Measurements from ENCODE around the gene FAM193B.
"Not testable (repeated sequence)": the region's sequence is repeated elsewhere in the genome, so short reads cannot be mapped to it uniquely, and the experiment has no call there.

The FAM193B gene

DNA sequence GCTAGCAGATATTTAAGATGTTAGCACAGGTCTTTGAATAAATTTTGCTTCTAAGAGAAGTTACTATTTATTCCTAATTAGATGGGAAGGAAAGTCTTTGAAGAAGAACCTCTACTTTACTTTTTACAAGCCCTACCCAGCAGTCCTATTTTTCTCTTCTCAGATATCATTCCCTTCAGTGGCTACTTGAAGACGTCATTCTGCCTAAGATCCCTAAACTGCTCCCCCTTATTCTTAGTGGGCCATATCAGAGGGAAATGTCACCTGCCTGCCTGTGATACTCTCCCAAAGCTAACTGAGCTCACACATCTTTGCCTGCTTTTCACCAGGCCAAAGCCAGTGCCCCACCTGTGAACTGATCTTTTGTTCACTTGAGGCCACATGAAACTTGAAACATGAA lies 21.1 kb upstream of the FAM193B start:
- H3K4me3 ChIP-seq (ENCODE audit: low read depth, low read length): no peak overlapping the region
- H3K36me3 ChIP-seq (ENCODE audit: control insufficient read depth, insufficient read depth, low read length): no peaks in the 10 kb centered on the region
- no peaks in the 10 kb centered on the region for H3K9me3 ChIP-seq (ENCODE audit: control insufficient read depth, insufficient read depth, low read length)
- H3K4me1 ChIP-seq (ENCODE audit: control insufficient read depth, insufficient read depth, low read length): peaks cover 6% of the 10 kb centered on the region
- H3K27me3 ChIP-seq (ENCODE audit: control insufficient read depth, insufficient read depth, low read length): no peaks in the 10 kb centered on the region
- H3K9ac ChIP-seq (ENCODE audit: low read depth, low read length): no peak overlapping the region

DNA sequence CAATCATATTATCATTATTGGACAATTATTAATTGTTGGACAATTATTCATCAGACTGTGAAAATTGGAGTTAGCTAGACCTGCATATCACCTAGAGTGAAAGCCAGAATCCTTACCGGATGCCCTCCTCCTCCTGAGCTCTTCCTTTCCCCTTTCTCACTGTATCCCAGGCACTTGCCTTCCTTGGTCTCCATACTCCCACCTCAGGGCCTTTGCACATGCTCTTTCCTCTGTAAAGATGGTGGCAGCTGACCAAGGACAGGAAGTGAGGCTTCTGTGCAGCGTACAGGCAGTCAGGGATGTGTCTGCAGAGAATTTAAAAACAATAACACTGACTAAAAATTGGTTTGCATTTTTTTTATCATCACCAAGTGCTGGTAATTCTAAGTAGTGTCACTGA lies 15.5 kb upstream of the FAM193B start:
- Histone ChIP-seq H3K4me3 (ENCODE audit: low read depth, low read length) (no peak overlapping the region), H3K27me3 (ENCODE audit: control insufficient read depth, insufficient read depth, low read length) (no peaks in the 10 kb centered on the region), H3K4me1 (ENCODE audit: control insufficient read depth, insufficient read depth, low read length) (peaks cover 1% of the 10 kb centered on the region), H3K9me3 (ENCODE audit: control insufficient read depth, insufficient read depth, low read length) (no peaks in the 10 kb centered on the region), H3K9ac (ENCODE audit: low read depth, low read length) (no peak overlapping the region), H3K36me3 (ENCODE audit: control insufficient read depth, insufficient read depth, low read length) (no peaks in the 10 kb centered on the region)

- Histone ChIP-seq H3K36me3 (ENCODE audit: control insufficient read depth, insufficient read depth, low read length) (no peaks in the 10 kb centered on the region), H3K9ac (ENCODE audit: low read depth, low read length) (no peak overlapping the region), H3K27me3 (ENCODE audit: control insufficient read depth, insufficient read depth, low read length) (no peaks in the 10 kb centered on the region), H3K4me1 (ENCODE audit: control insufficient read depth, insufficient read depth, low read length) (no peaks in the 10 kb centered on the region), H3K9me3 (ENCODE audit: control insufficient read depth, insufficient read depth, low read length) (no peaks in the 10 kb centered on the region), H3K4me3 (ENCODE audit: low read depth, low read length) (no peak overlapping the region)
Measured at GRCh38 chr5:177568326-177568725, 14.0 kb upstream of the FAM193B start.

- Histone ChIP-seq H3K4me1 (ENCODE audit: control insufficient read depth, insufficient read depth, low read length) (no peaks in the 10 kb centered on the region), H3K9ac (ENCODE audit: low read depth, low read length) (no peak overlapping the region), H3K9me3 (ENCODE audit: control insufficient read depth, insufficient read depth, low read length) (no peaks in the 10 kb centered on the region), H3K27me3 (ENCODE audit: control insufficient read depth, insufficient read depth, low read length) (no peaks in the 10 kb centered on the region), H3K36me3 (ENCODE audit: control insufficient read depth, insufficient read depth, low read length) (no peaks in the 10 kb centered on the region), H3K4me3 (ENCODE audit: low read depth, low read length) (no peak overlapping the region)
Measured at GRCh38 chr5:177565046-177565445, 10.7 kb upstream of the FAM193B start.

DNA sequence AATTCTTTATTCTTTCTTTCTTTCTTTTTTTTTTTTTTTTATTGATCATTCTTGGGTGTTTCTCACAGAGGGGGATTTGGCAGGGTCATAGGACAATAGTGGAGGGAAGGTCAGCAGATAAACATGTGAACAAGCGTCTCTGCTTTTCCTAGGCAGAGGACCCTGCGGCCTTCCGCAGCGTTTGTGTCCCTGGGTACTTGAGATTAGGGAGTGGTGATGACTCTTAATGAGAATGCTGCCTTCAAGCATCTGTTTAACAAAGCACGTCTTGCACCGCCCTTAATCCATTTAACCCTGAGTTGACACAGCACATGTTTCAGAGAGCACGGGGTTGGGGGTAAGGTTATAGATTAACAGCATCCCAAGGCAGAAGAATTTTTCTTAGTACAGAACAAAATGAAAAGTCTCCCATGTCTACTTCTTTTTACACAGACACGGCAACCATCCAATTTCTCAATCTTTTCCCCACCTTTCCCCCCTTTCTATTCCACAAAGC lies 5.1 kb upstream of the FAM193B start:
- H3K4me1 ChIP-seq (ENCODE audit: control insufficient read depth, insufficient read depth, low read length); H3K27me3 ChIP-seq (ENCODE audit: control insufficient read depth, insufficient read depth, low read length): not testable (repeated sequence)

DNA sequence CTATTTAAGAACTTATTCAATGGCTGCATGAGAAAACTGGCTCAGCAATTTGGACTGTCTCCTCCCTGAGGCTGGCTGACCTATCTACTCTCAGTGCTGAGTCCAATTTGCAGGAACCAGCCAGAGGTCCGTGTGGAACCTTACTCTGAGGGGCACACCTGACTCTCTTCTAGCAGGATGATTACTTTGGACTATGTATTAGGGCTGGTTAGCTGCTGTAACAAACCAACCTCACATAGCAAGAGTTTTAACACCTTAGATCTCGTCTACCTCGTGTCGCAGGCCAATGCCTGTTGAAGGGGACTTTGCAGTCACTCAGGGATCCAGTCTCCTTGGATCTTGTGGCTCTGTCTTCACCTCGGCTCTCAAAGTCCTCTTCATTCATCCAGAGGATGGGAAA lies 3.4 kb upstream of the FAM193B start:
- Histone ChIP-seq H3K9ac (ENCODE audit: low read depth, low read length) (no peak overlapping the region), H3K4me3 (ENCODE audit: low read depth, low read length) (no peak overlapping the region), H3K9me3 (ENCODE audit: control insufficient read depth, insufficient read depth, low read length) (no peaks in the 10 kb centered on the region), H3K4me1 (ENCODE audit: control insufficient read depth, insufficient read depth, low read length) (peaks cover 7% of the 10 kb centered on the region), H3K36me3 (ENCODE audit: control insufficient read depth, insufficient read depth, low read length) (no peaks in the 10 kb centered on the region), H3K27me3 (ENCODE audit: control insufficient read depth, insufficient read depth, low read length) (no peaks in the 10 kb centered on the region)

More for the DNA sequence above, 5.1 kb upstream of the FAM193B start:
- H3K36me3 ChIP-seq (ENCODE audit: control insufficient read depth, insufficient read depth, low read length); H3K9me3 ChIP-seq (ENCODE audit: control insufficient read depth, insufficient read depth, low read length); H3K9ac ChIP-seq (ENCODE audit: low read depth, low read length); H3K4me3 ChIP-seq (ENCODE audit: low read depth, low read length): not testable (repeated sequence)

- no peaks in the 10 kb centered on the region for H3K36me3 ChIP-seq (ENCODE audit: control insufficient read depth, insufficient read depth, low read length)
- no peak overlapping the region for H3K9ac ChIP-seq (ENCODE audit: low read depth, low read length)
- no peak overlapping the region for H3K4me3 ChIP-seq (ENCODE audit: low read depth, low read length)
- H3K4me1 ChIP-seq (ENCODE audit: control insufficient read depth, insufficient read depth, low read length): peaks cover 7% of the 10 kb centered on the region
- no peaks in the 10 kb centered on the region for H3K9me3 ChIP-seq (ENCODE audit: control insufficient read depth, insufficient read depth, low read length)
- no peaks in the 10 kb centered on the region for H3K27me3 ChIP-seq (ENCODE audit: control insufficient read depth, insufficient read depth, low read length)
Measured at GRCh38 chr5:177557041-177557647, 2.8 kb upstream of the FAM193B start.

- Histone ChIP-seq H3K9ac (ENCODE audit: low read depth, low read length) (no peak overlapping the region), H3K4me1 (ENCODE audit: control insufficient read depth, insufficient read depth, low read length) (peaks cover 7% of the 10 kb centered on the region), H3K9me3 (ENCODE audit: control insufficient read depth, insufficient read depth, low read length) (no peaks in the 10 kb centered on the region), H3K4me3 (ENCODE audit: low read depth, low read length) (no peak overlapping the region), H3K36me3 (ENCODE audit: control insufficient read depth, insufficient read depth, low read length) (no peaks in the 10 kb centered on the region), H3K27me3 (ENCODE audit: control insufficient read depth, insufficient read depth, low read length) (no peaks in the 10 kb centered on the region)
Measured at GRCh38 chr5:177555665-177556064, 1.3 kb upstream of the FAM193B start.

DNA sequence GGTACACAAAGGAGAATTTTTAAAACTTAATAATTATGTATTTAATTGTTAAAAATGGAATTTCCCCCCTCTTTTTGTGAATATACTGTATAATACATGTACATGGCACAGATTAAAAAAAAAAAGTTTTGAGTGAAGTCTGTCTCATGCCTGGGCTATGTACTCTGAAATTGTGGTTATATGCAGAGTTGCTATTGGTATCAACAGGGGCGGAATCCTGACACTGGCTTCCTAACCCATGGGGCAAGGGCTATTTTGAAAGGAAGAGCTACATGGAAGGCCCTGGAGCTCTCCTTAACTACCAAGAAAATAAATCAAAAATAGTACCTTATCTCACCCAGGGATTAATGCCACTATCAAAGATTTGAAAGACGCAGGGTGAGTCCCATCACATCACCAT lies 865 bp upstream of the FAM193B start:
- H3K9me3 ChIP-seq (ENCODE audit: control insufficient read depth, insufficient read depth, low read length): no peaks in the 10 kb centered on the region
- no peak overlapping the region for H3K9ac ChIP-seq (ENCODE audit: low read depth, low read length)
- no peaks in the 10 kb centered on the region for H3K27me3 ChIP-seq (ENCODE audit: control insufficient read depth, insufficient read depth, low read length)
- no peak overlapping the region for H3K4me3 ChIP-seq (ENCODE audit: low read depth, low read length)
- no peaks in the 10 kb centered on the region for H3K36me3 ChIP-seq (ENCODE audit: control insufficient read depth, insufficient read depth, low read length)
- peaks cover 7% of the 10 kb centered on the region for H3K4me1 ChIP-seq (ENCODE audit: control insufficient read depth, insufficient read depth, low read length)

DNA sequence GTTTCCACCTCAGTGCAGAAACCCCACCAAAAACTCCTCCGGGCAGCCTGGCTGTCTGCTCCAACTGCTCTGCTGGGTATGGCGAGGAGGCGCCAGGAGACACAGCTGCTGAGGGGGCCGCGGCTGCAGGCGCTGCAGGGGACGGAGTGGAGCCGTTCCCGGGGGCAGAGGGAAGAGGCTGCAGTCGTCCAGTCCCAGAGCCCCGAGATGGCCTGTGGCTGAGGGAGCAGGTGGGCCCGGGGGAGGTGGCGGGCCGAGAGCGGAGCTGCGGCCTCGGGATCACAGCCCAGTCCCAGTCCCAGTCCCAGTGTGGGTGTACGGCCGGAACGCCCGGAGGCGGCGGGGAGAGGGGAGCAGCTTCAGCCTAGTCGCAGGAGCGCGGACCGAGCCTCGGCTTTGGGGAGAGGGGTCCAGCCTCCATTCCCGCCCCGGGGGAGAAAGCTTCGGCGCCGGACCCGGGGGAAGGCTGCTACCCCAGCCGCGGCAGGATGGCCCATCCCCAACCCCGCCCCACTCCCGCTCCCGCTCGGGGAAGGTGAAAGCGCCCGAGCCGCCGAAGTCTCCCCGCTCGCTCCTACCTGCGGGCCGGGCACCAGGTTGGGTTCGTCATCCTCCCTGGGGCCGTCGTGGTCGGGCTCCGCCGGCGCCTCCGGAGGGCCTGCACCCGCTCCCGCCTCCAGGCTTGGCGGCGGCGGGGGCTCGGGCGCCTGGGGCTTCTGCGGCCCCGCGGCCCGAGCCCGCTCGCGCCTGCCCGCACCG lies 513 bp downstream of the FAM193B start:
- Histone ChIP-seq H3K9ac (ENCODE audit: low read depth, low read length) (peak overlapping the region; percentile 57), H3K4me1 (ENCODE audit: control insufficient read depth, insufficient read depth, low read length) (peaks cover 7% of the 10 kb centered on the region), H3K27me3 (ENCODE audit: control insufficient read depth, insufficient read depth, low read length) (no peaks in the 10 kb centered on the region), H3K9me3 (ENCODE audit: control insufficient read depth, insufficient read depth, low read length) (no peaks in the 10 kb centered on the region), H3K4me3 (ENCODE audit: low read depth, low read length) (peak overlapping the region; percentile 80), H3K36me3 (ENCODE audit: control insufficient read depth, insufficient read depth, low read length) (no peaks in the 10 kb centered on the region)

DNA sequence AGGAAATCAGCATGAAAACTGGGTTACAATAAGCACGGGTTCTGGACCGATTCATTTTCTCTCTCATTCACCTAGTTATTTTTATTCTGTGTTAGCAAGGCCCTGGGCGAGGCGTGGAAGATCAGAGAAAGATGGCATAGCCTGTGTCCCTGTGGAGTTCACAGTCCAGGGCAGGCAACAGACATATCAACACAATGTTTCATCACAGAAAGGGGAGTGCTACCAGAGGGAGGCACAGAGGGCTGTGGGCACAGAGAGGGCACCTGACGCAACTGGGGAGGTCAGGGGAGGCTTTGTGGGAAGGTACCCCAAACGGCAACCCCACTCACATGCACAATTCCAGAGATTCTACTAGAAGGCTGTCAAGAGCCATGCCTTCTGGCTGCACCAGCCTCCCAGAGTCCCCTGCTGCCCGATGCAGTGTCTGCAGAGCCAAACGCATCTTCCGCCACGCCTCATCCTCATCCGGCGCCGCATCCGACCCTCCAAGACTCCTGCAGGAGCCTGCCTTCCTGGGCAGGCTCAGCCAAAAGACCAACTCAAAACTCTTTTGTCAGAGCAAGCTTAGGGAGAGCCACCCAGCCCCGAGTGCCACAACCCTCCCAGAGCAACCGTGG lies 1.4 kb downstream of the FAM193B start:
- Histone ChIP-seq H3K4me1 (ENCODE audit: control insufficient read depth, insufficient read depth, low read length) (peaks cover 7% of the 10 kb centered on the region), H3K27me3 (ENCODE audit: control insufficient read depth, insufficient read depth, low read length) (no peaks in the 10 kb centered on the region), H3K9ac (ENCODE audit: low read depth, low read length) (peak overlapping the region; percentile 57), H3K4me3 (ENCODE audit: low read depth, low read length) (peak overlapping the region; percentile 80), H3K36me3 (ENCODE audit: control insufficient read depth, insufficient read depth, low read length) (no peaks in the 10 kb centered on the region), H3K9me3 (ENCODE audit: control insufficient read depth, insufficient read depth, low read length) (no peaks in the 10 kb centered on the region)

GRCh38 chr5:177550122-177550521 lies 4.2 kb downstream of the FAM193B start:
- H3K9ac ChIP-seq (ENCODE audit: low read depth, low read length): no peak overlapping the region
- no peaks in the 10 kb centered on the region for H3K27me3 ChIP-seq (ENCODE audit: control insufficient read depth, insufficient read depth, low read length)
- H3K36me3 ChIP-seq (ENCODE audit: control insufficient read depth, insufficient read depth, low read length): no peaks in the 10 kb centered on the region
- H3K4me1 ChIP-seq (ENCODE audit: control insufficient read depth, insufficient read depth, low read length): peaks cover 2% of the 10 kb centered on the region
- H3K4me3 ChIP-seq (ENCODE audit: low read depth, low read length): no peak overlapping the region
- H3K9me3 ChIP-seq (ENCODE audit: control insufficient read depth, insufficient read depth, low read length): no peaks in the 10 kb centered on the region
